Mucosa of descending colon (tissue), 3 donors: ENCODE data around the gene DCDC1. TPM values are rescaled to one million over a fixed set of nuclear protein-coding genes. Genes with fewer than 3 reads are reported as not detected.
"Not testable (repeated sequence)": the region's sequence is repeated elsewhere in the genome, so short reads cannot be mapped to it uniquely, and the experiment has no call there.

ENCODE experiments used
- ATAC-seq: fragments of 200-7000 bp; cut with Tn5 transposase; one replicate; pipeline ENCODE4 v1.9.1; 2020; ENCODE audit warnings: mild to moderate bottlenecking, moderate library complexity
- DNase-seq, 3 donors: peaks; one replicate each; pipeline ENCODE4 v3.0.0-alpha.2; 2020
- H3K36me3 ChIP-seq: fragments of 200-600 bp; one replicate; pipeline ENCODE4 v1.8.0; 2021; ENCODE audit warnings: low read depth, mild to moderate bottlenecking
- H3K4me1 ChIP-seq: fragments of 200-600 bp; one replicate; pipeline ENCODE4 v1.8.0; 2021; ENCODE audit warnings: low read depth, mild to moderate bottlenecking
- H3K4me3 ChIP-seq: fragments of 200-600 bp; one replicate; pipeline ENCODE4 v1.8.0; 2021; ENCODE audit warnings: mild to moderate bottlenecking
- H3K9me3 ChIP-seq: fragments of 200-600 bp; one replicate; pipeline ENCODE4 v1.8.0; 2021; ENCODE audit warnings: mild to moderate bottlenecking
- intact Hi-C, 2 donors: fragments of 100-400 bp; cut with DNase I in 1 of 2; cut with micrococcal nuclease in 1 of 2; formaldehyde crosslinking; loops; one replicate each; pipeline versions ENCODE4 v1.11.0 to v1.11.1; 2022; cut with DNase I, micrococcal nuclease
- total RNA-seq, 3 donors: library from RNA; stranded (reverse); fragmentation: NEBNext Ultra II Directional in 2 of 3; extraction: Animal tissue kit (Norgen Biotek cat#: 25700) in 2 of 3; gene quantifications; one replicate each; pipeline versions ENCODE4 v1.2.1 to v1.2.4, GENCODE V29; 2021 to 2023
- TF ChIP-seq, protein P1 (sequence below): fragments of 200-600 bp; IDR thresholded peaks from one replicate; pipeline ENCODE4 v1.8.0; 2022; ENCODE audit warnings: antibody characterized with exemption, mild to moderate bottlenecking
- donor health status: DM: no; HTN: no; CAD: no; lungs with moderate emphysema.
- donor health status: DM: no; HTN: no; CAD: no.
- donor health status: DM: no; HTN: yes; CAD: no.

The DCDC1 gene
- total RNA-seq, 3 donors from 2014 or later: 0.22 TPM; not detected in 2

GRCh38 chr11:31295308-31295707 is 74.2 kb downstream of the DCDC1 start:
- no peaks in the 10 kb centered on the region for H3K9me3 ChIP-seq
- DNase-seq (no peak), ATAC-seq (no peak)
- no peak overlapping the region for H3K4me3 ChIP-seq
- no peaks in the 10 kb centered on the region for H3K36me3 ChIP-seq
- H3K4me1 ChIP-seq: no peaks in the 10 kb centered on the region
- intact Hi-C loops: no loop called here
- TF ChIP-seq, protein P1, sequence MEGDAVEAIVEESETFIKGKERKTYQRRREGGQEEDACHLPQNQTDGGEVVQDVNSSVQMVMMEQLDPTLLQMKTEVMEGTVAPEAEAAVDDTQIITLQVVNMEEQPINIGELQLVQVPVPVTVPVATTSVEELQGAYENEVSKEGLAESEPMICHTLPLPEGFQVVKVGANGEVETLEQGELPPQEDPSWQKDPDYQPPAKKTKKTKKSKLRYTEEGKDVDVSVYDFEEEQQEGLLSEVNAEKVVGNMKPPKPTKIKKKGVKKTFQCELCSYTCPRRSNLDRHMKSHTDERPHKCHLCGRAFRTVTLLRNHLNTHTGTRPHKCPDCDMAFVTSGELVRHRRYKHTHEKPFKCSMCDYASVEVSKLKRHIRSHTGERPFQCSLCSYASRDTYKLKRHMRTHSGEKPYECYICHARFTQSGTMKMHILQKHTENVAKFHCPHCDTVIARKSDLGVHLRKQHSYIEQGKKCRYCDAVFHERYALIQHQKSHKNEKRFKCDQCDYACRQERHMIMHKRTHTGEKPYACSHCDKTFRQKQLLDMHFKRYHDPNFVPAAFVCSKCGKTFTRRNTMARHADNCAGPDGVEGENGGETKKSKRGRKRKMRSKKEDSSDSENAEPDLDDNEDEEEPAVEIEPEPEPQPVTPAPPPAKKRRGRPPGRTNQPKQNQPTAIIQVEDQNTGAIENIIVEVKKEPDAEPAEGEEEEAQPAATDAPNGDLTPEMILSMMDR: no peak

GRCh38 chr11:31273527-31273926 is 96.0 kb downstream of the DCDC1 start:
- H3K4me1 ChIP-seq, H3K4me3 ChIP-seq, H3K36me3 ChIP-seq, ATAC-seq, intact Hi-C loops, DNase-seq: not testable (repeated sequence)
- peaks cover 19% of the 10 kb centered on the region for H3K9me3 ChIP-seq

- Histone ChIP-seq H3K4me1 (no peaks in the 10 kb centered on the region), H3K4me3 (no peak overlapping the region), H3K36me3 (no peaks in the 10 kb centered on the region), H3K9me3 (peaks cover 10% of the 10 kb centered on the region)
- ATAC-seq: no peak
- DNase-seq: no peak
- TF ChIP-seq, protein P1: no peak
- intact Hi-C loops: no loop called here
Measured at GRCh38 chr11:31267720-31268119, 101.8 kb downstream of the DCDC1 start.

DNA sequence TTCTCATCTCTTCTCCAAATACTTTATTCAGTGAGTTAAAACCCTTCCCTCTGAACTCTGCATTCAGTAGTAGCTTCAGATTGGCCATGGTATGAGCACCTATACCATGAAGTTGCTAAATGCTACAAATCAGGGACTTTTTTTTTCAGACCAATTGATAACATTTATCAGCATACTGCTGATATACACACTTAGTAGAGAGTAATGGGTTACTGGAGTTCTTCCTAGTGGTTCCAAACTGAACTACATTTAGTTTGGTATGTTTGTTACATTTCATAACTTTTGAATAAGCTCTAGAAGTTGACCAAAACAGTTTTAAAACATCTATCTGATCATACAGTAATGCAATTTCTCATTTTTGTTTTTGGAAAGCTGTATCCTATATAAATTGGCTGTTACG is 104.7 kb downstream of the DCDC1 start:
- H3K4me3 ChIP-seq: no peak overlapping the region
- intact Hi-C loops: no loop called here
- TF ChIP-seq, protein P1: no peak
- DNase-seq: no peak
- H3K36me3 ChIP-seq: no peaks in the 10 kb centered on the region
- no peak for ATAC-seq
- H3K9me3 ChIP-seq: no peaks in the 10 kb centered on the region
- H3K4me1 ChIP-seq: no peaks in the 10 kb centered on the region

GRCh38 chr11:31262761-31263160 is 106.8 kb downstream of the DCDC1 start:
- DNase-seq (no peak), ATAC-seq (no peak)
- H3K4me1 ChIP-seq: no peaks in the 10 kb centered on the region
- no peak overlapping the region for H3K4me3 ChIP-seq
- intact Hi-C loops: no loop called here
- no peaks in the 10 kb centered on the region for H3K9me3 ChIP-seq
- TF ChIP-seq, protein P1: no peak
- H3K36me3 ChIP-seq: no peaks in the 10 kb centered on the region

DNA sequence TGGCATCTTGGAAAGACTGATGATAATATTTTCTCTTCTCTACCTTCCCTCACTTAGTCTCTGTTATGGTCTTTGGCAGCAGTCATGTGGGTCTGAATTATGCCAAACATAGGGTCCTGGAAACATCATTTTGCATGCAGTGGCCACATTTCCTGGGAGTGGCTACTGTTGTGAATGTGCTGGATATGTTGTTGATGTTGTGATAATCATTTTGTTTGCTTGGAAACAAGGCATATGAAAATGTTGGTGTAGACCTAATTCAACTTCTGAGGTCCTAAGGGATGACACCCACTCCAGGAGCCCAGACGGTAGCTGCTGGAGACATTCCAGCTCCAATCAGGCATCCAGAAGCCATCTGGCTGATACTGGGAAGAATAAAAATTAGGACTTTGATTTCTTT is 109.7 kb downstream of the DCDC1 start:
- Histone ChIP-seq H3K9me3 (no peaks in the 10 kb centered on the region), H3K4me3 (no peak overlapping the region), H3K4me1 (no peaks in the 10 kb centered on the region), H3K36me3 (no peaks in the 10 kb centered on the region)
- DNase-seq (no peak), ATAC-seq (no peak)
- intact Hi-C loops: no loop called here
- TF ChIP-seq, protein P1: no peak
